ENCODE results near the gene PI16. TPM values are rescaled to one million over a fixed set of nuclear protein-coding genes. Genes with fewer than 3 reads are reported as not detected.

Gene PI16
- total RNA-seq, 1 experiment from 2014 or later, result 0.17 TPM

DNA sequence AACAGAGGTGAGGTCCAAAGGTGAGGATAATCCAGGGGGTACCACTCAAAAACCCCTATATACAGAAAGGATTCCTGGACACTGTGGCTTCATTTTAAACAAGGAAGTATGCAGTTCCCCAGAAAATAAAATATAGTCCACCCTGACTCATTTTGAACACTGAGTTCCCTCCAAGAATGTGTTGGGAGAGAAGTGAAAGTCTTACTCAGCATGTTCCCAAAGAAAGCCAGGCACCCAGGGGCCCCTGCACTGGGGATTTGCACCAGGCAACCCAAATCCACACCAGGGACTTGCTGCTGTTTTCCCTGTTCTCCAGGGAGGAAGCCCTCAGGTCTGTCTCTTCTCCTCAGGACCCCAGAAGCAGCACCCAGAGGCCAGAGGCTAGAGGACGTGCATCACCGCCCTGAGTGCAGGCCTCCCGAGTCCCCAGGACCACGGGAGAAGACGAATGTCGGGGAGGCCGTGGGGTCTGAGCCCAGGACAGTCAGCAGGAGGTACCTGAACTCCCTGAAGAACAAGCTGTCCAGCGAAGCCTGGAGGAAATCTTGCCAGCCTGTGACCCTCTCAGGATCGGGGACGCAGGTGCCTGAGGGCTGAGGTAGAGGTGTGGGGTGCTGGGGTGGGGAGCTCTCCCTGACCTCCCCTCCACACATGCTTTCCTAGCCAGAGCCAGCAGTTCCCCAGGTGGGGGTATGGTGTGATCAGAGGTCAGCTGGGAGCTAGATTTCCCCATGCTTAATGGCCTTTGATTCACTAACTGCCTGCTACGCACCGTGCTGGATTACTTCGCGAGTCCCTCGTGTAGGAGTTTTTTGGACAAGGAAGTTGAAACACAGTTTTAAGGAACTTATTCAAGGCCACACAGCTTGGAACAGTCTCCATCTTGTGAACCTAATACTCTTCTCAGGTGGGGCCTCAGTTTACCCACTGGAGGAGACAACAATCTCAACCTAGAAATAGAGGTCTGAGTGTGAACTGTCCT lies 54.2 kb downstream of the PI16 start (continued):
- TF ChIP-seq, protein P1, sequence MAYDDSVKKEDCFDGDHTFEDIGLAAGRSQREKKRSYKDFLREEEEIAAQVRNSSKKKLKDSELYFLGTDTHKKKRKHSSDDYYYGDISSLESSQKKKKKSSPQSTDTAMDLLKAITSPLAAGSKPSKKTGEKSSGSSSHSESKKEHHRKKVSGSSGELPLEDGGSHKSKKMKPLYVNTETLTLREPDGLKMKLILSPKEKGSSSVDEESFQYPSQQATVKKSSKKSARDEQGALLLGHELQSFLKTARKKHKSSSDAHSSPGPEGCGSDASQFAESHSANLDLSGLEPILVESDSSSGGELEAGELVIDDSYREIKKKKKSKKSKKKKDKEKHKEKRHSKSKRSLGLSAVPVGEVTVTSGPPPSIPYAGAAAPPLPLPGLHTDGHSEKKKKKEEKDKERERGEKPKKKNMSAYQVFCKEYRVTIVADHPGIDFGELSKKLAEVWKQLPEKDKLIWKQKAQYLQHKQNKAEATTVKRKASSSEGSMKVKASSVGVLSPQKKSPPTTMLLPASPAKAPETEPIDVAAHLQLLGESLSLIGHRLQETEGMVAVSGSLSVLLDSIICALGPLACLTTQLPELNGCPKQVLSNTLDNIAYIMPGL (CRISPR knock-in tag; IDR thresholded peaks at IDR 0.05), result no peak
- TF ChIP-seq KAT7 (CRISPR knock-in tag; IDR thresholded peaks at IDR 0.05; ENCODE audit: borderline replicate concordance), result no peak
- no peak for TF ChIP-seq NR3C1 (CRISPR knock-in tag; conservative IDR thresholded peaks at IDR 0.05; ENCODE audit: low read depth)
- TF ChIP-seq USF2 (CRISPR knock-in tag; IDR thresholded peaks at IDR 0.05), result no peak

GRCh38 chr6:37010402-37010892 lies 55.9 kb downstream of the PI16 start:
- CTCF ChIA-PET, result interaction anchor here (0.9 to 2.3 kb wide), 5 partner anchors 8 to 200 kb away, joined by 3 to 9 read pairs (median 6); no protein-coding TSS in a partner anchor
- H3K36me3 Mint-ChIP-seq, result no peaks in the 10 kb centered on the region
- POLR2A ChIA-PET, result no interaction called here
- ATAC-seq (no peak), DNase-seq (ENCODE audit: low spot score) (no peak)
- H3K4me3 Mint-ChIP-seq, result no peak overlapping the region
- TF ChIP-seq TP53 (CRISPR knock-in tag; IDR thresholded peaks at IDR 0.05) (no peak), STAT6 (CRISPR knock-in tag; conservative IDR thresholded peaks at IDR 0.05; ENCODE audit: low read depth) (no peak), TCF7 (CRISPR knock-in tag; IDR thresholded peaks at IDR 0.05; ENCODE audit: low read depth) (no peak), ZNF423 (CRISPR knock-in tag; IDR thresholded peaks at IDR 0.05) (no peak), EMX1 (CRISPR knock-in tag; IDR thresholded peaks at IDR 0.05) (no peak), JUN (CRISPR knock-in tag; IDR thresholded peaks at IDR 0.05) (no peak), ETV6 (CRISPR knock-in tag; IDR thresholded peaks at IDR 0.05) (no peak), JAZF1 (CRISPR knock-in tag; IDR thresholded peaks at IDR 0.05) (no peak), GTF2I (CRISPR knock-in tag; conservative IDR thresholded peaks at IDR 0.05) (no peak), KAT7 (CRISPR knock-in tag; IDR thresholded peaks at IDR 0.05; ENCODE audit: borderline replicate concordance) (no peak), ZNF281 (CRISPR knock-in tag; IDR thresholded peaks at IDR 0.05) (no peak), ZNF317 (CRISPR knock-in tag; IDR thresholded peaks at IDR 0.05; ENCODE audit: borderline replicate concordance, low read depth) (no peak), CDX4 (CRISPR knock-in tag; IDR thresholded peaks at IDR 0.05; ENCODE audit: borderline replicate concordance) (no peak), ZNF232 (CRISPR knock-in tag; IDR thresholded peaks at IDR 0.05) (no peak), NR2C2 (CRISPR knock-in tag; IDR thresholded peaks at IDR 0.05) (no peak), SMAD4 (CRISPR knock-in tag; IDR thresholded peaks at IDR 0.05) (no peak), SMAD3 (CRISPR knock-in tag; IDR thresholded peaks at IDR 0.05; ENCODE audit: borderline replicate concordance) (no peak), ZNF671 (CRISPR knock-in tag; IDR thresholded peaks at IDR 0.05) (no peak)
- TF ChIP-seq, protein P2, sequence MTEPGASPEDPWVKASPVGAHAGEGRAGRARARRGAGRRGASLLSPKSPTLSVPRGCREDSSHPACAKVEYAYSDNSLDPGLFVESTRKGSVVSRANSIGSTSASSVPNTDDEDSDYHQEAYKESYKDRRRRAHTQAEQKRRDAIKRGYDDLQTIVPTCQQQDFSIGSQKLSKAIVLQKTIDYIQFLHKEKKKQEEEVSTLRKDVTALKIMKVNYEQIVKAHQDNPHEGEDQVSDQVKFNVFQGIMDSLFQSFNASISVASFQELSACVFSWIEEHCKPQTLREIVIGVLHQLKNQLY (CRISPR knock-in tag; IDR thresholded peaks at IDR 0.05), result no peak
- no peaks in the 10 kb centered on the region for H3K9me3 Mint-ChIP-seq
- no peaks in the 10 kb centered on the region for H3K27me3 Mint-ChIP-seq (ENCODE audit: low read depth)
- H3K27ac Mint-ChIP-seq, result no peak overlapping the region
- 0 out of 2 replicates have a peak, but pooled peaks cover 2% of the 10 kb centered on the region for H3K4me1 Mint-ChIP-seq
